ENCODE results near the gene SMC3.
"Not testable (repeated sequence)": the region's sequence is repeated elsewhere in the genome, so short reads cannot be mapped to it uniquely, and the experiment has no call there.

DNA sequence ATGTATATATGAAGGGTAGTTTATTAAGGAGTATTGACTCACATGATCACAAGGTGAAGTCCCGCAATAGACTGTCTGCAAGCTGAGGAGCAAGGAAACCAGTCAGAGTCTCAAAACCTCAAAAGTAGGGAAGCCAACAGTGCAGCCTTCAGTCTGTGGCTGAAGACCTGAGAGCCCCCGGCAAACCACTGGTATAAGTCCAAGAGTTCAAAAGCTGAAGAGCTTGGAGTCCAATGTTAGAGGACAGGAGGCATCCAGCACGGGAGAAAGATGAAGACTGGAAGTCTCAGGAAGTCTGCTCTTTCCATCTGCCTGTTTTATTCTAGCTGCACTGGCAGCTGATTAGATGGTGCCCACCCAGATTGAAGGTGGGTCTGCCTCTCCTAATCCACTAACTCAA, 43.3 kb downstream of the SMC3 start:
- TF ChIP-seq, protein P1, sequence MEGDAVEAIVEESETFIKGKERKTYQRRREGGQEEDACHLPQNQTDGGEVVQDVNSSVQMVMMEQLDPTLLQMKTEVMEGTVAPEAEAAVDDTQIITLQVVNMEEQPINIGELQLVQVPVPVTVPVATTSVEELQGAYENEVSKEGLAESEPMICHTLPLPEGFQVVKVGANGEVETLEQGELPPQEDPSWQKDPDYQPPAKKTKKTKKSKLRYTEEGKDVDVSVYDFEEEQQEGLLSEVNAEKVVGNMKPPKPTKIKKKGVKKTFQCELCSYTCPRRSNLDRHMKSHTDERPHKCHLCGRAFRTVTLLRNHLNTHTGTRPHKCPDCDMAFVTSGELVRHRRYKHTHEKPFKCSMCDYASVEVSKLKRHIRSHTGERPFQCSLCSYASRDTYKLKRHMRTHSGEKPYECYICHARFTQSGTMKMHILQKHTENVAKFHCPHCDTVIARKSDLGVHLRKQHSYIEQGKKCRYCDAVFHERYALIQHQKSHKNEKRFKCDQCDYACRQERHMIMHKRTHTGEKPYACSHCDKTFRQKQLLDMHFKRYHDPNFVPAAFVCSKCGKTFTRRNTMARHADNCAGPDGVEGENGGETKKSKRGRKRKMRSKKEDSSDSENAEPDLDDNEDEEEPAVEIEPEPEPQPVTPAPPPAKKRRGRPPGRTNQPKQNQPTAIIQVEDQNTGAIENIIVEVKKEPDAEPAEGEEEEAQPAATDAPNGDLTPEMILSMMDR (IDR thresholded peaks at IDR 0.05; ENCODE audit: poor library complexity) = not testable (repeated sequence)
- not testable (repeated sequence) for TF ChIP-seq EZH2 (IDR thresholded peaks at IDR 0.05; ENCODE audit: borderline replicate concordance)

Measured in hepatocyte (in vitro differentiated cells).